H9 (cell line): ENCODE results near the gene PLSCR2. TPM values are rescaled to one million over a fixed set of nuclear protein-coding genes. Genes with fewer than 3 reads are reported as not detected.

Experiments used
- DNase-seq: peaks from one replicate; pipeline ENCODE4 v3.0.0-alpha.2; 2017
- H2AFZ ChIP-seq: one replicate; pipeline ENCODE4 v1.6.1; 2013; ENCODE audit warnings: mild to moderate bottlenecking, low read length, control low read depth, moderate library complexity
- H2AK5ac ChIP-seq: 2 replicates; pipeline ENCODE4 v1.6.1; 2013; ENCODE audit warnings: low read length, control low read depth, mixed read lengths; ENCODE audit not compliant: insufficient read length
- H2BK120ac ChIP-seq: one replicate; pipeline ENCODE4 v1.6.1; 2013; ENCODE audit warnings: low read depth, mild to moderate bottlenecking, low read length, control low read depth, inconsistent platforms; ENCODE audit not compliant: poor library complexity, severe bottlenecking
- H2BK12ac ChIP-seq: 2 replicates; pipeline ENCODE4 v1.6.1; 2013; ENCODE audit warnings: low read length, control low read depth, mixed read lengths, low read depth; ENCODE audit not compliant: insufficient read length
- H2BK15ac ChIP-seq: 2 replicates; pipeline ENCODE4 v1.6.1; 2013; ENCODE audit warnings: low read depth, low read length, control low read depth
- H2BK20ac ChIP-seq: one replicate; pipeline ENCODE4 v1.6.1; 2013; ENCODE audit warnings: low read depth, mild to moderate bottlenecking, low read length, control low read depth, inconsistent platforms; ENCODE audit not compliant: poor library complexity, severe bottlenecking
- H2BK5ac ChIP-seq: 2 replicates; pipeline ENCODE4 v1.6.1; 2013; ENCODE audit warnings: low read length, control low read depth, mixed read lengths; ENCODE audit not compliant: insufficient read length
- H3K14ac ChIP-seq: 2 replicates; pipeline ENCODE4 v1.6.1; 2013; ENCODE audit warnings: low read length, control low read depth; ENCODE audit not compliant: insufficient read depth
- H3K18ac ChIP-seq: 2 replicates; pipeline ENCODE4 v1.6.1; 2013; ENCODE audit warnings: low read depth, mild to moderate bottlenecking, mixed read lengths, low read length, control low read depth; ENCODE audit not compliant: insufficient read length
- H3K23ac ChIP-seq: 2 replicates; pipeline ENCODE4 v1.6.1; 2013; ENCODE audit warnings: low read length, control low read depth, mixed read lengths, low read depth; ENCODE audit not compliant: insufficient read length
- H3K23me2 ChIP-seq: 2 replicates; pipeline ENCODE4 v1.6.1; 2013; ENCODE audit warnings: low read depth, mild to moderate bottlenecking, mixed read lengths, low read length, control low read depth; ENCODE audit not compliant: insufficient read length, poor library complexity, severe bottlenecking
- H3K27ac ChIP-seq: 2 replicates; pipeline ENCODE4 v1.5.1; 2013; ENCODE audit warnings: low read length, control low read depth, mixed read lengths, low read depth; ENCODE audit not compliant: insufficient read length
- H3K27me3 ChIP-seq: 2 replicates; pipeline ENCODE4 v1.6.1; 2013; ENCODE audit warnings: low read length, control low read depth, inconsistent platforms; ENCODE audit not compliant: insufficient read depth
- H3K4ac ChIP-seq: 2 replicates; pipeline ENCODE4 v1.6.1; 2013; ENCODE audit warnings: low read depth, mild to moderate bottlenecking, control low read depth, inconsistent platforms, low read length, moderate library complexity
- H3K4me1 ChIP-seq: 2 replicates; pipeline ENCODE4 v1.6.1; 2013; ENCODE audit warnings: low read length, control low read depth, inconsistent platforms; ENCODE audit not compliant: insufficient read depth
- H3K4me2 ChIP-seq: 2 replicates; pipeline ENCODE4 v1.6.1; 2013; ENCODE audit warnings: low read length, control low read depth, mixed read lengths; ENCODE audit not compliant: insufficient read length, insufficient read depth
- H3K56ac ChIP-seq: 2 replicates; pipeline ENCODE4 v1.6.1; 2013; ENCODE audit warnings: low read depth, mild to moderate bottlenecking, mixed read lengths, low read length, control low read depth; ENCODE audit not compliant: insufficient read length
- H3K79me1 ChIP-seq: 2 replicates; pipeline ENCODE4 v1.6.1; 2013; ENCODE audit warnings: low read depth, mild to moderate bottlenecking, moderate library complexity, low read length, control low read depth, inconsistent platforms; ENCODE audit not compliant: insufficient read depth, poor library complexity, severe bottlenecking
- H3K79me2 ChIP-seq: 2 replicates; pipeline ENCODE4 v1.6.1; 2013; ENCODE audit warnings: low read length, control low read depth, inconsistent platforms; ENCODE audit not compliant: insufficient read depth
- H3K9ac ChIP-seq: 2 replicates; pipeline ENCODE4 v1.6.1; 2013; ENCODE audit warnings: low read length, control low read depth, mixed read lengths; ENCODE audit not compliant: insufficient read length; ENCODE audit errors: extremely low read depth
- H3K9me3 ChIP-seq: one replicate; pipeline ENCODE4 v1.6.1; 2013; ENCODE audit warnings: low read depth, low read length, inconsistent platforms; ENCODE audit not compliant: control insufficient read depth
- H3T11ph ChIP-seq: one replicate; pipeline ENCODE4 v1.6.1; 2013; ENCODE audit warnings: mild to moderate bottlenecking, low read length, control low read depth, inconsistent platforms
- H4K20me1 ChIP-seq: one replicate; pipeline ENCODE4 v1.6.1; 2013; ENCODE audit not compliant: control insufficient read depth, insufficient read length, insufficient read depth
- H4K5ac ChIP-seq: 2 replicates; pipeline ENCODE4 v1.6.1; 2013; ENCODE audit warnings: low read depth, mild to moderate bottlenecking, mixed read lengths, low read length, control low read depth; ENCODE audit not compliant: insufficient read length
- H4K8ac ChIP-seq: replicated peaks from 2 replicates; pipeline ENCODE4 v1.6.1; 2013; ENCODE audit warnings: low read length, control low read depth, mixed read lengths, low read depth; ENCODE audit not compliant: insufficient read length
- H4K91ac ChIP-seq: 2 replicates; pipeline ENCODE4 v1.6.1; 2013; ENCODE audit warnings: low read depth, mild to moderate bottlenecking, moderate library complexity, mixed read lengths, low read length, control low read depth; ENCODE audit not compliant: insufficient read length
- H3K27ac Mint-ChIP-seq, 3 experiments: 2 replicates in 2 of 3; 3 replicates in 1 of 3; pipeline ENCODE4 v1.8.0; 2020 to 2021; ENCODE audit warnings: mixed read lengths in 3 of 3, mild to moderate bottlenecking in 1 of 3, moderate library complexity in 1 of 3
- H3K27me3 Mint-ChIP-seq: 2 replicates; pipeline ENCODE4 v1.8.0; 2021; ENCODE audit warnings: low read depth, mild to moderate bottlenecking, moderate library complexity, mixed read lengths
- H3K36me3 Mint-ChIP-seq, 3 experiments: 2 replicates in 2 of 3; 3 replicates in 1 of 3; pipeline ENCODE4 v1.8.0; 2020 to 2021; ENCODE audit warnings: low read depth in 3 of 3, mixed read lengths in 3 of 3; ENCODE audit not compliant: insufficient read depth in 1 of 3
- H3K4me1 Mint-ChIP-seq, 2 experiments: 2 replicates each; pipeline ENCODE4 v1.8.0; 2020; ENCODE audit warnings: mixed read lengths in 2 of 2
- H3K4me3 Mint-ChIP-seq, 2 experiments: 2 replicates in 1 of 2; 3 replicates in 1 of 2; pipeline ENCODE4 v1.8.0; 2020 to 2021; ENCODE audit warnings: mild to moderate bottlenecking in 2 of 2, mixed read lengths in 2 of 2, moderate library complexity in 1 of 2
- H3K9me3 Mint-ChIP-seq, 2 experiments: 2 replicates in 1 of 2; 3 replicates in 1 of 2; pipeline ENCODE4 v1.8.0; 2020; ENCODE audit warnings: mild to moderate bottlenecking in 2 of 2, mixed read lengths in 2 of 2, moderate library complexity in 1 of 2
- CTCF ChIP-seq: fragments of 200-600 bp; sonication (generic); conservative IDR thresholded peaks from 3 replicates; pipeline ENCODE4 v1.8.0; 2021; ENCODE audit warnings: antibody characterized with exemption, mild to moderate bottlenecking
- WGBS: extraction: QIAGEN DNeasy Blood & Tissue Kit; methylation state at CpG from one replicate; pipeline ENCODE4 v1.1.7; 2013; ENCODE audit warnings: missing lambda C conversion rate, low lambda C conversion rate, mixed read lengths; ENCODE audit not compliant: insufficient read length; ENCODE audit errors: extremely low coverage; 5-methylcytosine and 5-hydroxymethylcytosine counted together
- total RNA-seq: library from RNA; stranded (reverse); gene quantifications from 2 replicates; pipeline ENCODE4 v1.2.1, GENCODE V29; 2021

The PLSCR2 gene
- total RNA-seq, 1 experiment from 2014 or later: not detected

- no peak overlapping the region for H4K8ac ChIP-seq
- H3K27ac Mint-ChIP-seq: no peak overlapping the region
- no peak overlapping the region for H3K4ac ChIP-seq
- no peak overlapping the region for H2BK15ac ChIP-seq
- no peaks in the 10 kb centered on the region for H3K27me3 Mint-ChIP-seq
- no peak for TF ChIP-seq CTCF
- no peak overlapping the region for H2BK12ac ChIP-seq
- H4K91ac ChIP-seq: no peak overlapping the region
- H3K79me2 ChIP-seq: no peaks in the 10 kb centered on the region
- H3K79me1 ChIP-seq: no peaks in the 10 kb centered on the region
- no peak overlapping the region for H3K18ac ChIP-seq
- no peak overlapping the region for H3K56ac ChIP-seq
- no peaks in the 10 kb centered on the region for H3K27me3 ChIP-seq
- no peak overlapping the region for H3K14ac ChIP-seq
- no peak overlapping the region for H3K23ac ChIP-seq
- no peaks in the 10 kb centered on the region for H3K9me3 ChIP-seq
- peaks cover 12 to 15% of the 10 kb centered on the region in 2 experiments for H3K4me1 Mint-ChIP-seq
- 97% methylated on average over 2 of the region's 3 CpGs for WGBS
- H3T11ph ChIP-seq: no peak overlapping the region
- H3K4me3 Mint-ChIP-seq: no peak overlapping the region
- H2BK5ac ChIP-seq: no peak overlapping the region
- H3K9ac ChIP-seq: no peak overlapping the region
- H2AK5ac ChIP-seq: no peak overlapping the region
- H3K4me2 ChIP-seq: no peak overlapping the region
- no peak overlapping the region for H4K5ac ChIP-seq
- H3K4me1 ChIP-seq: peaks cover 3% of the 10 kb centered on the region; the same call in 1 of the 2 replicates
- no peak overlapping the region for H2BK20ac ChIP-seq
- no peaks in the 10 kb centered on the region for H4K20me1 ChIP-seq
- no peak overlapping the region for H2AFZ ChIP-seq
- no peaks in the 10 kb centered on the region for H3K9me3 Mint-ChIP-seq
- DNase-seq: no peak
- H3K23me2 ChIP-seq: no peaks in the 10 kb centered on the region
- H3K27ac ChIP-seq: no peak overlapping the region
- H2BK120ac ChIP-seq: no peak overlapping the region
- peaks cover 0 to under 1% (median 0%) of the 10 kb centered on the region in 3 experiments; a peak in 1 of 7 replicates for H3K36me3 Mint-ChIP-seq
These were observed 65.6 kb downstream of the PLSCR2 start for GRCh38 chr3:146403792-146404191.
